Measurements from ENCODE around the gene MED26.
"Not testable (repeated sequence)": the region's sequence is repeated elsewhere in the genome, so short reads cannot be mapped to it uniquely, and the experiment has no call there.

The MED26 gene

DNA sequence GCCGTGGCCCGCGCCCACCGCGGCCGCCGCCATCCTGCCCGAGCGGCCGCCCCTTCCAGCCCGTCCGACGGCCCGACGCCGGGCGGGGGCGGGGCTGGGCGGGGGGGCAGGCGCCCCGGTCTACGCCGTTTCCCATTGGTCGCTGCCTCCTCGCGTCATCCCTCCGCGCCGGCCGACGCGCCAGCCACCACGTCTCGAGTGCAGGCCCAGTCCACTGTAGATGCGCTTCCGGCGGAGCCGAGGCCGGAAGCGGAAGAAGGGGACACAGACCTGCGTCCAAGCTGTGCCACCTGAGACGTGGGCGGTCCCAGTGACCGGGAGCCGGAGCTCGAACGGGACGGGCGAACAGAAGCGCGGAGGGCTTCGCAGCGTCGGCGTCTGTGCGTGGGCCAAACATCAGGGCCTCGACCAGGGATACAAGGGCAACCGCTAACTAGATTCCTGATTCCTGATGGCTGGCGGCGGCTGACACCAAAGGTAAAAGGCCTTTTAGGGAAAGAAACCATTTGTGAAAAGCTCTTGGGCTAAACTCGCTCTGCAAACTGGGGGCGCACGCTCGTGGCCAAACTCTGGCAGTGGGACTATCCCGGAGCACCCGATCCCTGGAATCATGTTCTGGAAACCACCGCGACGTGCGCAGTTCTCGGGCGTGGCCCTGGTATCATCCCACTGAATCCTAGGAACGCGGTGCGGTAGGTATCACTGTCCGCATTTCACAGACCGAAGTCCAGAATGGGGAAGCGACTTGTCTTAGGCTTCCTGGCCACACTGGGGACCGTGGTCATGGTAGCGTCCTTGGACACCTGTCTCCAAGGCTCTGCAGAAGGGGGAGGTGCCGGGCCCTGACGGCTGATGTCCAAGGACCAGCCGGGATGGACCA is 55.4 kb downstream of the MED26 start, which contains the start of gene SLC35E1:
Gene SLC35E1 (minus strand): TSS at position 84 of the 880 bp plus-strand sequence. CDS start 51 bp downstream, at position 33.
- peak; percentile 98 for DNase-seq

DNA sequence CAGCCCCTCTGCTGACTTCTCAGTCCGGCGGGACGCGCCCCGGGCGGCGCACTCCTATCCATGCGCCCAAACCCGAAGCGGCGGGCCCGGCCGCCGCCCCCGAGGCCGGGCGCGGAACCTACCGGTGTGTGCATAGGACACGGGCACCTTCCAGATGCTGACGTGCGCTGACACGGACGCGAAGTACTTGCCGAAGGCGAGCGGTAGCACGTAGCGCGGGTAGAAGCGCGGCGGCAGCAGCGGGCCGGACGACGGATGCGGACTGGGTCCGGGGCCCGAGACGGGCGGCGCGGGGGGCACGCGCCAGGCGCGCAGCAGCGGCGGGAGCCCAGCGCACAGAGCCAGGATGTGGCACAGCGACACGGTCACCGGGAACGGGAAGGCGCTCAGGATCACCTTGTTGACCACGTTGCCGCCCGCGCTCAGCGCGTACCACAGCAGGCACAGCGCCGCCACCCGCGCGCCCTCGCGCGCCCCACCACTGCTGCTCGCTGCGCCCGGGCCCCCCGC is 56.1 kb downstream of the MED26 start:
- peak; percentile 76 for DNase-seq

DNA sequence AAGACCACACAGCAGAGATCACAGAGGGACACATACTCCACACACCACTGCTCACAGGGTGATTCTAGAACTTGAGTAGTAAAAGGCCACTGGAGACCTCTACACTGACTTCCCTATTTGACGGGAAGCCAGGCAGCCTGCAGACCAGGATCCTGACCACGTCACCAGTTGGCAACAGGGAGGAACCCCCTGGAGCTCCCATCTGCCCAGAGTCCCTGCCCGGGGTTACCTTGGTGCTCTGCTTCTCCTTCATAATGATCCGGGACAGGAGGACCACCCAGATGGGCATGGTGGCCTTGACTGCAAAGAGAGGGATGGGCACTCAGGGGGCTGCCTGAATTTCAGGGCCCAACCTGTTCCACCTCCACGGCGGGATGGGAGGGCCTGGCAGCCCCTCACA is 56.7 kb downstream of the MED26 start:
- peak; percentile 22 for DNase-seq

DNA sequence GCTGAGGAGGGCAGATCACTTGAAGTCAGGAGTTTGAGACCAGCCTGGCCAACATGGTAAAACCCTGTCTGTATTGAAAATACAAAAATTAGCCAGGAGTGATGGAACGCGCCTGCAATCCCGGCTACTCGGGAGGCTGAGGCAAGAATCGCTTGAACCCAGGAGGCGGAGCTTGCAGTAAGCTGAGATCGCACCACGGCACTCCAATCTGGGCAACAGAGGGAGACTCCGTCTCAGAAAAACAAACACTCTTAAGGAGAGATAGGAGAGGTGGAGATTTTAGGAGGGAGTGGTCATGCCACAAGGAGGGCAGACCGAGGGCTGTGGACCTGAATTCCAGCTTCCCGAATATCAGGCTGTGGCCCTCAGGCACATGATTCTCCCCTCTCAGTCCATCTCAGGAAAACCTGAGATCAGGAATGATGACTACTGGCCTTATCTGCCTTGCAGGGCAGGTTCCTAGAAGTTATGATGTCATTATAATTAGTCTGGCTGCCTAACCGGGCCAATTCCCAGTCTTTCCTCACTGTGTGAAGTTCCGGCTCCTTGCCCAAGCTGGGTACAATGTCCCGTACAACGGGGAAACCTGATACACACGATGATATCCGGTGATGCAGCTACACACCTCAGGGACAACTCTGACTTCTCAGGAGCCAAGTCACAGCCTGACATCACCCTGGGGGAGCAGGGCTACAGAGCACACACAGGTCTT is 58.2 kb downstream of the MED26 start:
- DNase-seq: no peak

DNA sequence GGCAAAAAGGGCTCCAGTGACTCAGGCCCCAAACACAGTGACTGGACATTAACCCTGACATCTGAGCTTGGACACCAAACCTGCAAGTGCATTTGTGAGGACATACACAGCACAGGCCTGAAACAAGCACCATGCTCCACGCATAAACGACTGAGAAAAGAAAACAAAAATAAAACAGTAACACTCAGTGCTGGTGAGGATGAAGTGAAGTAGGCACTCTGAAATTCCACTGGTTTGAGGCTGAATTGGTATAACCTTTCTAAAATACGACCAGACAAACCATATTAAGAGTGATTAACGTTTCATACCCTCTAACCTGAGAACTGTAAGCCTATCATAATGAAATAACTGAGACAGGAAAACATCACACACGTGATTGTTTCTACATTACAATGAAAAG is 61.3 kb downstream of the MED26 start:
- DNase-seq: no peak

DNA sequence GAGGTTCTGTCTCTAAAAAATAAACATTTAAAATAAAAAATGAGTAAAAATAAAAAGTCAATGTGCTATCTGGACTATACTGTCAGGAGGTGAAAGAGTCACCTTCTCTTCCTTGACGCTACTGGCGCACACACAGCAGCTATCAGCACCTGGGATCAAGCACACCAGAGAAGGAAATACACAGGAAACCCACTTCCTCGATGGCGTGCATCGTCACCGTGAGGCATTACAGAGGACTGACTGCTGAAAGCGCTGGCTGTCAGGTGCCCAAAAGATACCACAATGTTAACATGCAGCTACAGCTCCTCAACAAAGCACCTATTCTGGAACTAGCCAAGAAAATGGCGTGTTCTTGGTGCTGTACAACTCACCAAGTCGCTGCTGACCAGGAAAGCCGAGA is 61.8 kb downstream of the MED26 start:
- DNase-seq: no peak

DNA sequence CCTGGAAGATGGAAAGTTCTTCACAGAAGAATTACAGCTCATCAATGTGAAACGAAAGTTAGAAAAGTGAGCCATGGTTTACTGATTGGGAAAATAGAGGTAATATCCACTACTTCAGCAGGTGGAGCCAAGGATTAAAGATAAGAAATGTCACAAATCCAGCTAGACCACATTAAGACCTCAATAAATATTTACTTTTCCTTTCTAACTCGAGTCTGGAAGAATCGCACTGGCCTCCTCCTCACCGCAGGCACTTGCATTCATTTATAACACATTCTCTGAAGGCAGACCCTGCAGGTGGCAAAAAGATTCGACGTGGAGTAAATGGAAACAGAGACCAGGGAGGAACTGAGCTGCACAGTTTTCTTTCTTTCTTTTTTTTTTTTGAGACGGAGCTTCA is 63.2 kb downstream of the MED26 start:
- peak; percentile 8 for DNase-seq

DNA sequence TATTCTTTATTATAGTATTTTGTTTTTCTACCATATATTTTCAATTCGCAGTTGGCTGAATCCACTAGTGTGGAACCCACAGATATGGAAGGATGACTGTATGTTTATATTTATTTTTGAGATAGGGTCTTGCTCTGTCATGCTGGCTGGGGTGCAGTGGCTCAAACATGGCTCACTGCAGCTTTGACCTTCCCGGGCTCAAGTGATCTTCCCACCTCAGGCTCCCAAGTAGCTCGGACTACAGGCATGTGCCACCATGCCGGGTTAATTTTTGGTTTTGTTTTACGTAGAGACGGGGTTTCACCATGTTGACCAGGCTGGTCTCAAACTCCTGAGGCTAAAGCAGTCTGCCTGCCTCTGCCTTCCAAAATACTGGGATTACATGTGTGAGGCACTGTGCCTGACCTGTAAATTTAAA is 65.4 kb downstream of the MED26 start:
- DNase-seq: no peak

DNA sequence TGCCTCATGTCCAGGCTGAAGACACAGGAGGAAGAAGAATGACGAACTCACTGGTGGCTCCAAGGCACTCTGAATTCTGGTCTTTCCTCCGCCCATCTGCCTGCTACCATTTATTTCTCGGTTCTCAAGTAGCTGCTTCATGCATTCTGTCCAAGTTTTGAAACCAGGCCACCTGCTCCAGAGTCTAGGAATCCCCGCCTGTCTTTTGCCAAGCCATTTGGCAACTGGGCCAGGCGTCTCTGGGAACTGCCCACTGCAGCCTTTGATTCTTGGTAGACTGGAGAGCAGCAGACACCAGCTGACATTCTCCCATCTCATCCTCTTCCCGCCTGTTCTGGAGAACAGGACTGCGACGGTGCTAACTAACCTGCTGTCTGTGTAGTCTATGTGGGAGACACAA is 66.6 kb downstream of the MED26 start:
- DNase-seq: no peak

DNA sequence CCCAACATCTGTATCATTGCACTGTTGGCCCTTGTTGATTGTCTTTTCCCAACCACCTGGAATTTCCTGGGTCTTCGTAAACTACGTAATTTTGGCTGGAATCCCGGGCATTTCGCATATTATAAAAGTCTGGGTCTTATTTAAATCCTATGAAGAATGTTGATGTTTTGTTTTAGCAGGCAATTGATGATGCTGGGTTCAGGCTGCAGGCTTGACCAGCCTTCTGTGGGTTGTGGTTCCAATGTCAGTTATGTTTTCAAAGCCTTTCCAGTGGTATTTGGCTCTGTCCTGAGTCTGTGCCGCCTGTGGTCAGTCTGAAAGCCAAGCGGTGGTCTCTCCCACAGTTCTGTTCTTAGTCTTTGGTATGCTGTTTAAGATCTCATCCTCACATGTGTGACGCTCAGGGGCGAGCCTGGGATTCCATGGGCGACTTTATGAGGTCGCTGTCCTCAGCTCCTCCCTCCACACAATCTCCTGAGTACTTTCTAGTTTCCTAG is 68.2 kb downstream of the MED26 start:
- no peak for DNase-seq

DNA sequence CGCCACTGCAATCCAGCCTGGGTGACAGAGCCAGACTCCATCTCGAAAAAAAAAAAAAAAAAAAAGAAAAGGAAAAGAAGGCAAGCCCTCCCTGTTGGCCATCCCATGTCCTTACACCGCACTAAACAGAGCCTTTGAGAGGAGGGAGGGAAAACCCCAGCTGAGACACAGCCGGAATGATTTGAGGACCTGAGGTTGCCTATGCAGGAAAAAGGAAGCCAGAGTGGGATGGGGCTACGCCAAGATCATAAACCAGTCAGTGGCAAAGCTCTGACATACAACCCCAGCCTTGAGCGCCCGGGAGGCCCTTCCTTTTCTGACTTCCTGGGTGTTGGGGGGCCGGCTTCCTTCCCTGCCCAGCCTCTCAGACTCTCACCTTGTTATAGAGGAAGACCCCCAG is 73.2 kb downstream of the MED26 start:
- no peak for DNase-seq

DNA sequence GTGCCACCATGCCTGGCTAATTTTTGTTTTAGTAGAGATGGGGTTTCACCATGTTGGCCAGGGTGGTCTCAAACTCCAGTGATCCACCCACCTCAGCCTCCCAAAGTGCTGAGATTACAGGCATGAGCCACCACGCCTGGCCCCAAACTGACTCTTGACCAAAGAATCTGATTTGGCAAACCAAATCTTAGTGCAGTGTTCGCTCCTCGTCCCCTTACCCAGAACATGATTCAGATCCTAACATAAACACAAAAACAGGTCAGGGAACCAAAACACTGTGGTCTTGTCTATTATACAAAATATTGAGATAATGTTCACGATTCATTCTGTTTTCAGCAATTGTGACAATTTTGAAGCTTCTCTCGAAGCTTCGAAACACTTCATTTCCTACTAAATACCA is 76.1 kb downstream of the MED26 start:
- not testable (repeated sequence) for DNase-seq

DNA sequence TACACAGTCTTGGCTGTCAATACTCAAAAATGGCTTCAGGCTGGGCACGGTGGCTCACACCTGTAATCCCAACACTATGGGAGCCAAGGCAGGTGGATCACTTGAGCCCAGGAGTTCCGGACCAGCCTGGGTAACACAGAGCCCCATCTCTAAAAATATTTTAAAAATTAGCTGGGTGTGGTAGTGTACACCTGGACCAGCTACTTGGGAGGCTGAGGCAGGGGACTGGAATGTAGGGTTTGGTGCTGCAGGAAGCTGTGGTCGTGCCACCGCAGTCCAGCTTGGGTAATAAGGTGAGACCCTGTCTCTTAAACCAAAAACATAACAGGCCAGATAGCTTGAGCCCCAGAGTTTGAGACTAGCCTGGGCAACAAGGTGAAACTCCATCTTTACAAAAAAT is 79.0 kb downstream of the MED26 start:
- DNase-seq: no peak

DNA sequence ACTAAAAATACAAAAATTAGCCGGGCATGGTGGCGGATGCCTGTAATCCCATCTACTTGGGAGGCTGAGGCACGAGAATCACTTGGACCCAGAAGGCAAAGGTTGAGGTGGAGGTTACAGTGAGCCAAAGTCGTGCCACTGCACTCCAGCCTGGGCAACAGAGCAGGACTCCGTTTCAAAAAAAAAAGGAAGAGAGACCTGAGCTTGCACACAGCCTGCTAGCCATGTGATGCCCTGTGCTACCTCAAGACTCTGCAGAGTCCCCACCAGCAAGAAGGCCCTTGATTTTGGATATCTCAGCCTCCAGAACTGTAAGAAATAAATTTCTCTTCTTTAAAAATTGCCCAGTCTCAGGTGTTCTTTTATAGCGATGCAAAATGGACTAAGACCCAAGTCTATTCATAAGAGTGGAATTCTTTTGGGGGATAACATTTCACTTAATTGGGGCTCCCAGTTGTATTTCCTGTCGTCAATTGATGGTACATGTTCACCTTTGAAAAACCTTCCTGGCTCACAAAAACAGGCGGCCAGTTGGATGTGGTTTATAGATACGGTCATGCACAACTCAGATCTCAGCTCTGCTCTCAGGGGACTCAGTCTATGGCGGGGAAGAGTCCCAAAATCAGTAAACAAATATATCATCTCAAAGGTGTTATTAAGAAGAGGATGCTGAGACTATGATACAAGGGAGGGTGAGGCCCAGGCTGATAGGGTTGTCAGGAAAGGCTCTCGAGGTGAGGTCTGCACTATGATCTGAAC is 83.4 kb downstream of the MED26 start:
- DNase-seq: no peak

DNA sequence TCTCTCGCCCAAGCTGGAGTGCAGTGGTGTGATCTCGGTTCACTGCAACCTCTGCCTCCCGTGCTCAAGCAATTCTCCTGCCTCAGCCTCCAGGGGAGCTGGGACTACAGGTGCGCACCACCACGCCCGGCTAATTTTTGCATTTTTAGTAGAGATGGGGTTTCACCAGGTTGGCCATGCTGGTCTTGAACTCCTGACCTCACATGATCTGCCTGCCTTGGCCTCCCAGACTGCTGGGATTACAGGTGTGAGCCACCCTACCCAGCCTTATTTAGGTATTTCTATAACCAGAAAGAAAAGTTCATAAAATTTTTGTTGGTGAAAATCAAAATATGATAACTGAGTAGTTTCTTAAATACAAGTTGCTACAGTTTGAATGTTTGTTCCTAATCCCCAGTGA is 84.3 kb downstream of the MED26 start:
- DNase-seq: not testable (repeated sequence)

DNA sequence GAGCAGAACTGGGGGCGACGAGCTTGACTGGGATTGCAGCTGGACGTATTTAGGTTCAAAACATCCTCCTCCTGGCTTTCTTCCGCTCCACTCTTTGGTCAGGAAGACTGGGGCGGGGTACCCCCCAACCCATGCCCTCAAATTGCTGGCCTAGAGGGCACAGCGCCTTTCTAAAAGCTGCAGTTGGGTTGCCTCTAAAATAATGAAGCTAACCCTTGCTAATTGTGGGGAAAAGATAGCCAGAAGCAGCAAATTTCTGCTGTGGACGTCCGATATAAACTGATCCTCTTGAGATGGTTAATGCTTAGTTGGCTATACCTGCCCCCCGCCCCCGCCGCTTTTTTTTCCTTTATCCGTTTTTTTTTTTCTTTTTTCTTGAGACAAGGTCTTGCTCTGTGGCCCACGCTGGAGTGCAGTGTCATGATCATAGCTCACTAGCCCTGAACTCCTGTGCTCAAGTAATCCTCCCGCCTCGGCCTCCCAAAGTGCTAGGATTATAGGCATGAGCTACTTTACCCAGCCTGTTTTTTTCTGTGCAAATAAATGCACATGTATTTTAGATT is 85.0 kb downstream of the MED26 start:
- DNase-seq: peak; percentile 23

DNA sequence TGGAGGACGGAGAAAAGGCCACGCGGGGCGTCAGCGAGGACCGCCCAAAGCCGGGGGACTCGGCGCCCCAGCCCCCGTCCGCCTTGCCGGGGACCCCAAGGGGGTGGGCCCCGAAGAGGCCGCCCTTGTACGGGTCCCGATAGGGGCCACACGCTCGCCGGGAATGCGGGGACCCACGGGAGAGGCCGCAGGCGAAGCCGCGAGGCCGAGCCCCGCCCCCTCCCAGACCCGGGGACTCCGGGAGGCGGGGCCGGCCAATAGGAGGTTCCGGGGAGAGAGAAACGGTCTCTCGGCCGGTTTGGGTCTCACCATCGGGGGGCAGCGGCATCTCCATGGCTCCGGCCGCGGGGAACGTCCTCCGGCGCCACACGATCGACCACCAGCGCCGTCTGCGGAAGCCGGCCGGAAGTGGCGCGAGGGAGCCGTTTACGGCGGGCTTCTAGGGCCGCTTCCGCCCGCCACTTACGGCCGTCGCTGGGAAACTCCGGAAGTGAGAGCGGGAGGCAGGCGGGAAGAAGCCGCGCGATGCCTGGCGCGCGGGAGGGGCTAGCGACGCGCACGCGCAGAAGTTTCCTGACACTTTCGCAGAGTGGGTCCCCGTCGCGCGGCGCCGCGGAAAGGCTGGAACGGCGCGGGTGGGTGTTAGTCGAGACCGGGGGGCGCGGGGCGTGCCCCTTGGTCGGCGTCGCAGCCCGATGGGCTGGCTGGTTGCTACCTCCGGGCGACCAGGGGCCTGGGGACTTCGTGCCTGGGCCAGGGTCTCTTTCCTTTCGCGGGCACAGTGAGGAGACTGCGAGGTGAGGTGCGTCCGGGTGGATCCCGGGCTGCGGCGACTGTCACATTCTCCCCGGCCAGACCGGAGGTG is 85.7 kb downstream of the MED26 start, which contains the start of gene CHERP:
Gene CHERP (minus strand): TSS at position 393 of the 865 bp plus-strand sequence. CDS start 59 bp downstream, at position 334.
- peak; percentile 96 for DNase-seq

DNA sequence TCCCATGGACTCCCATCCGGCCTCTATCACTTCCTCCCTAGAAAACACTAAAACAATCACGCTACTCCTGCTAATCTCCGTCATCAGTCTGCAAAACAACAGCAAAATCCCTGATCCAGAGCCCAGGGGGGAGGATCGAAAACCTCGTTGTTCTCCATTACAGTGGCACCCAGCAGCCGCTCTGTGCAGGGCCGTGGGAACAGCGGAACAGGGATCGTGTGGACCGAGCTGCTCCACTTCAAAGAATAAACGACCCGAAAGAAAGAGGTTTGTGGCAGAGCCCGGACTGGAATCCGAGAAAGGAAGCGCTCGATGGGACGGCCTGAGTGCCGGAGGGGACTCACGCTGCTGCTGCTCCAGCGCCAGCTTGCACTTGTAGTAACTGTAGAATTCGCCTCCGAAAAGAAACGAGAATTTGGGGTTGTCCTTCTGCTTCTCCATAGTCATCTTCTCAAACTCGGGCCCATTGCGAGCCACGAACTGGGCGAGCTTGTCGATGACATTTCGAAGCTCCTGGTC is 86.4 kb downstream of the MED26 start:
- DNase-seq: peak; percentile 59

DNA sequence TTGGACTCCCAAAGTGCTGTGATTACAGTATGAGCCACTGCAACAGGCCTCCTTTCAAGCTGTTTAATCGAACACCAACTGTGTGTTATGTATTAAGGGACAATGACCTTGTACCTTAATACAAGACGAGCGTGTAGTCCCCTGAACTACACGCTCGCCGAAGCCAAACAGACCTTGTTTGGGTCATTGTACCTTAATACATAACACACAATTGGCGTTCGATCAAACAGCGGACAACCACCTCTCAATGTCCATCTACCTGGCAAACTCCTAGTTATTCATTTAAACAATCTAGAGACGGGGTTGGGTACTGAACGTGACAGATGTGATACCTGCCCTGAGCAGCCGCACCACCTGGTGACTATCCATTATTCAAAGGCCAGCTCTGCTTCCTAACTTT is 87.1 kb downstream of the MED26 start:
- no peak for DNase-seq

DNA sequence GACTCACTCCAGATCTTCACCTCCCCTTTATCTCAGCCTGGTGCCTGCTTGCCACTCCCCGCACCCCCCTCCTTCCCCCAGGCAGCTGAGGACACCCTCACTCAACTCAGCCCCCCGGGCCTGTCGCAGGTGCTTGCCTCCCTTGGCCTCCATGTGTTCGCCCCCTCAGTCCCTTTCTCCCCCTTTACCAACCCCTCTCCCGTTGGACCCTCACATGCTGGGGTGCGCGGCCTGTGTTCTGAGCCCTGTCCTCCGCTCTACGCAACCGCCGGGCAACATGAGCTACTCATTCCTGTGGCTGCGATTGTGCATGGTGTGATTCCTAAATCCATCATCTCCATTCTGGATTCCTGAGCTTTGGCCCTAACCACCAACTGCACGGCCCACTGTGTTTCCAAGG is 90.9 kb downstream of the MED26 start:
- DNase-seq: no peak

DNA sequence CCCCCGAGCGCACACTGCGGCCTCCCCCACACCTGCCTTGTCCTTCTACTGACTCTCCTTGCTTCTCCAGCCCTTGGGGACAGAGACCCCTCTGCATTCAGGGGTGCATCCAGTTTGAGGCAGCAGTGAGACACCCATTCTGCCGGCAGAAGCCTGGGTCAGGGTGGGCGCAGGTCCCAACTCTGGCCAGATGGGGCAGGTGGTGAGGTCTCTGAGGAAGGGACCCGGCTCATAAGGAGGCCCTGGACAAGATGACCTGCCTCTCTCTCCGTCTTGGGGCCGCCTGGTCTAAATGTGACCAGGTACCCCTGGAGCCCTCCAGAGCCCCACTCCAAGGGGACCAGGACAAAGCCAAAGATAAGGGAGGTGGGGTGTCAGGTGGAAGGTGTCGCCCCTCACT is 91.9 kb downstream of the MED26 start:
- no peak for DNase-seq

Measured in DMS53 (cell line).